ENCODE results near the gene TMEM132A.

DNA sequence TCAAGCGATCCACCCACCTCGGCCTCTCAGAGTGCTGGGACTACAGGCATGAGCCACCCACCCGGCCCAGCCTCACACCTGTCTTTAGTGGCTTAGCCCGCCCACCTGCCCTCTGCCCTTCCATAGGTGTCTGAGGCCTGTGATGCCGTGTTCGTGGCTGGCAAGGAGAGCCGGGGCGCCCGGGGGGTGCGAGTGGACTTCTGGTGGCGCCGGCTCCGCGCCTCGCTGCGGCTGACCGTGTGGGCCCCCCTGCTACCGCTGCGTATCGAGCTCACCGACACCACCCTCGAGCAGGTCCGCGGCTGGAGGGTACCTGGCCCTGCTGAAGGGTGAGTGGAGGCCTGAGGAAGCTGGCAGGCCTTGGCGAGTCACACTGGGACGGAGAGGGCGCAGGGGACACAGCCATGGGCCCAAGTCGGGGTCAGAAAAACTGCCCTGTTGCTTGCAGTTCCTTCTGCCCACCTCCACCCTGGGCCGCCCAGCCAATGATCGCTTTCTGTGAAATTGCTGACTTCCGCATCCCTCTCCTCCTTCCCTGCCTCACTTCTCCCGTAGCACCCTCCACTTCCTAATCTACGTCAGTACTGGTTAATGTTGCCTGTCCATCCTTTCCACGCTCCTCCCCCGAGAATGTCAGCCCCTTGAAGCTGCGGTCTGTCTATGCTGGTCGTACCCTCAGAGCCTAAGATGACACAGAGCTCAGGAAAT is 9.3 kb downstream of the TMEM132A start:
- TF ChIP-seq, protein P1, sequence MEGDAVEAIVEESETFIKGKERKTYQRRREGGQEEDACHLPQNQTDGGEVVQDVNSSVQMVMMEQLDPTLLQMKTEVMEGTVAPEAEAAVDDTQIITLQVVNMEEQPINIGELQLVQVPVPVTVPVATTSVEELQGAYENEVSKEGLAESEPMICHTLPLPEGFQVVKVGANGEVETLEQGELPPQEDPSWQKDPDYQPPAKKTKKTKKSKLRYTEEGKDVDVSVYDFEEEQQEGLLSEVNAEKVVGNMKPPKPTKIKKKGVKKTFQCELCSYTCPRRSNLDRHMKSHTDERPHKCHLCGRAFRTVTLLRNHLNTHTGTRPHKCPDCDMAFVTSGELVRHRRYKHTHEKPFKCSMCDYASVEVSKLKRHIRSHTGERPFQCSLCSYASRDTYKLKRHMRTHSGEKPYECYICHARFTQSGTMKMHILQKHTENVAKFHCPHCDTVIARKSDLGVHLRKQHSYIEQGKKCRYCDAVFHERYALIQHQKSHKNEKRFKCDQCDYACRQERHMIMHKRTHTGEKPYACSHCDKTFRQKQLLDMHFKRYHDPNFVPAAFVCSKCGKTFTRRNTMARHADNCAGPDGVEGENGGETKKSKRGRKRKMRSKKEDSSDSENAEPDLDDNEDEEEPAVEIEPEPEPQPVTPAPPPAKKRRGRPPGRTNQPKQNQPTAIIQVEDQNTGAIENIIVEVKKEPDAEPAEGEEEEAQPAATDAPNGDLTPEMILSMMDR (IDR thresholded peaks at IDR 0.05) = no peak
- no peak for TF ChIP-seq EZH2 (IDR thresholded peaks at IDR 0.05)
- TF ChIP-seq EZH2phosphoT487 (IDR thresholded peaks at IDR 0.05) = no peak
